Measurements from ENCODE around the gene MMS22L. TPM values are rescaled to one million over a fixed set of nuclear protein-coding genes. Genes with fewer than 3 reads are reported as not detected.

MMS22L gene
- polyA plus RNA-seq, 4 donors: 9.3 to 13.5 (median 12.4) TPM

DNA sequence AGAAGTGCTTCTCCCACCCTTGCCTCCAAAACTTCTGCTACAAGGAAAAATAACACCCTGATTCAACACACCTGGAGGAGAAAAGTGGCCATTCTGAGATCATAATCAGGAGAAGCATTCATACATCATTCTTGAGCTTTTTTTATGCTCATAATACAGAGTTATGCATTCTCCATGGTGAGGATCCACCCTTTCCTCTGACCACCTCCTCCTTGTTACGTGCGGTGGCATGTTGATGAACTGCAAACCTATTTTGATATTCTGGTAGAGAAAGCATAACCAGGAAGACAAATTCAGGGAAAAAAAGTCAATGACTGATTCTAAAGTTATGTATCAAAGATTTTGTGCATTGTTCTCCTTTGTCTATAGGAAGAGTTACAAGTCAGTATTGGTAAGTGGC is 188.6 kb downstream of the MMS22L start:
- no peak for DNase-seq (ENCODE audit: low read depth in 4 of 4, low spot score in 2 of 4)

- DNase-seq (ENCODE audit: low read depth in 4 of 4, low spot score in 2 of 4): no peak
Measured at GRCh38 chr6:97092673-97093305, 190.2 kb downstream of the MMS22L start.
